Mucosa of rectum (tissue), 2 donors: ENCODE data around the gene OR6X1.

Experiments used
- H3K27ac ChIP-seq, 2 donors: one replicate each; pipeline ENCODE4 v1.7.0; 2013; ENCODE audit warnings: inconsistent platforms in 2 of 2, low read depth in 2 of 2, low read length in 2 of 2
- H3K27me3 ChIP-seq, 2 donors: one replicate each; pipeline ENCODE4 v1.7.0; 2013; ENCODE audit warnings: low read length in 2 of 2; ENCODE audit not compliant: control insufficient read depth in 2 of 2, insufficient read depth in 2 of 2
- H3K36me3 ChIP-seq, 2 donors: one replicate each; pipeline ENCODE4 v1.7.0; 2013; ENCODE audit warnings: low read length in 2 of 2; ENCODE audit not compliant: control insufficient read depth in 2 of 2, insufficient read depth in 2 of 2
- H3K4me1 ChIP-seq, 2 donors: one replicate each; pipeline ENCODE4 v1.7.0; 2013; ENCODE audit warnings: low read length in 2 of 2, mild to moderate bottlenecking in 1 of 2; ENCODE audit not compliant: control insufficient read depth in 2 of 2, insufficient read depth in 2 of 2
- H3K4me3 ChIP-seq, 2 donors: one replicate each; pipeline ENCODE4 v1.7.0; 2013; ENCODE audit warnings: low read length in 2 of 2
- H3K9ac ChIP-seq, 2 donors: one replicate each; pipeline ENCODE4 v1.7.0; 2013; ENCODE audit warnings: low read length in 2 of 2, low read depth in 1 of 2, mild to moderate bottlenecking in 1 of 2
- H3K9me3 ChIP-seq, 2 donors: one replicate each; pipeline ENCODE4 v1.7.0; 2013; ENCODE audit warnings: low read length in 2 of 2; ENCODE audit not compliant: control insufficient read depth in 2 of 2
- donor health status: healthy.
- donor health status: Normal muscosa, but diverticular disease.

Gene OR6X1

GRCh38 chr11:123707206-123707605 lies 47.1 kb downstream of the OR6X1 start:
- H3K4me1 ChIP-seq = no peaks in the 10 kb centered on the region
- H3K27ac ChIP-seq = no peak overlapping the region
- no peaks in the 10 kb centered on the region for H3K27me3 ChIP-seq
- no peaks in the 10 kb centered on the region for H3K9me3 ChIP-seq
- H3K36me3 ChIP-seq = no peaks in the 10 kb centered on the region
- no peak overlapping the region for H3K4me3 ChIP-seq
- H3K9ac ChIP-seq = no peak overlapping the region

- H3K36me3 ChIP-seq = no peaks in the 10 kb centered on the region
- no peaks in the 10 kb centered on the region for H3K9me3 ChIP-seq
- H3K4me1 ChIP-seq = no peaks in the 10 kb centered on the region
- no peak overlapping the region for H3K9ac ChIP-seq
- no peak overlapping the region for H3K27ac ChIP-seq
- H3K4me3 ChIP-seq = no peak overlapping the region
- no peaks in the 10 kb centered on the region for H3K27me3 ChIP-seq
These were observed 50.0 kb downstream of the OR6X1 start for GRCh38 chr11:123704341-123704740.
